Coronary artery (tissue), 2 donors: ENCODE data around the gene ZNF445.
"Not testable (repeated sequence)": the region's sequence is repeated elsewhere in the genome, so short reads cannot be mapped to it uniquely, and the experiment has no call there.

ENCODE experiments used
- DNase-seq: peaks from one replicate; pipeline ENCODE4 v3.0.0-alpha.2; 2017; ENCODE audit warnings: low spot score
- H3K27ac ChIP-seq, 2 donors: fragments of 200-600 bp; sonication (generic); one replicate each; pipeline ENCODE4 v1.5.1; 2016 to 2019
- H3K4me3 ChIP-seq: fragments of 200-600 bp; sonication (generic); 2 replicates; pipeline ENCODE4 v1.5.1; 2016; ENCODE audit warnings: mild to moderate bottlenecking, moderate library complexity
- CTCF ChIP-seq: fragments of 200-600 bp; sonication (generic); IDR thresholded peaks from one replicate; pipeline ENCODE4 v1.5.1; 2019; ENCODE audit warnings: antibody characterized with exemption

ZNF445 gene

GRCh38 chr3:44476963-44477311 is 533 bp downstream of the ZNF445 start:
- H3K4me3 ChIP-seq, result peak overlapping the region; percentile 87
- no peak for TF ChIP-seq CTCF
- peak overlapping the region; percentile 77 to 85 for H3K27ac ChIP-seq
- DNase-seq, result no peak

GRCh38 chr3:44476181-44476611 is 1.3 kb downstream of the ZNF445 start:
- Histone ChIP-seq H3K27ac (no peak overlapping the region), H3K4me3 (peak overlapping the region; percentile 87)
- TF ChIP-seq CTCF, result no peak
- DNase-seq, result no peak

GRCh38 chr3:44474886-44475285 is 2.6 kb downstream of the ZNF445 start:
- not testable (repeated sequence) for DNase-seq, H3K4me3 ChIP-seq, H3K27ac ChIP-seq

GRCh38 chr3:44470430-44470829 is 7.0 kb downstream of the ZNF445 start:
- no peak for TF ChIP-seq CTCF
- no peak overlapping the region for H3K4me3 ChIP-seq

GRCh38 chr3:44469914-44470313 is 7.6 kb downstream of the ZNF445 start:
- H3K4me3 ChIP-seq, result no peak overlapping the region
- H3K27ac ChIP-seq, result no peak overlapping the region
- DNase-seq, result no peak
- TF ChIP-seq CTCF, result no peak

More at GRCh38 chr3:44470430-44470829, 7.0 kb downstream of the ZNF445 start:
- no peak overlapping the region for H3K27ac ChIP-seq
- no peak for DNase-seq

- DNase-seq, result no peak
- Histone ChIP-seq H3K4me3 (no peak overlapping the region), H3K27ac (no peak overlapping the region)
- no peak for TF ChIP-seq CTCF
Measured at GRCh38 chr3:44468572-44469520, 8.6 kb downstream of the ZNF445 start.

GRCh38 chr3:44468099-44468537 is 9.4 kb downstream of the ZNF445 start:
- not testable (repeated sequence) for DNase-seq, H3K4me3 ChIP-seq, H3K27ac ChIP-seq

- TF ChIP-seq CTCF, result no peak
- Histone ChIP-seq H3K4me3 (no peak overlapping the region), H3K27ac (no peak overlapping the region)
- no peak for DNase-seq
Measured at GRCh38 chr3:44467241-44467640, 10.2 kb downstream of the ZNF445 start.

GRCh38 chr3:44464920-44465319 is 12.6 kb downstream of the ZNF445 start:
- DNase-seq, H3K4me3 ChIP-seq, H3K27ac ChIP-seq: not testable (repeated sequence)
